Inflammatory macrophage treated with lipopolysaccharide for 1 hour (primary cell): ENCODE results near the gene BMPR1A.

Experiments
- DNase-seq, 2 donors: peaks; one replicate each; pipeline ENCODE4 v3.0.0-alpha.2; 2020 to 2022

The BMPR1A gene

DNA sequence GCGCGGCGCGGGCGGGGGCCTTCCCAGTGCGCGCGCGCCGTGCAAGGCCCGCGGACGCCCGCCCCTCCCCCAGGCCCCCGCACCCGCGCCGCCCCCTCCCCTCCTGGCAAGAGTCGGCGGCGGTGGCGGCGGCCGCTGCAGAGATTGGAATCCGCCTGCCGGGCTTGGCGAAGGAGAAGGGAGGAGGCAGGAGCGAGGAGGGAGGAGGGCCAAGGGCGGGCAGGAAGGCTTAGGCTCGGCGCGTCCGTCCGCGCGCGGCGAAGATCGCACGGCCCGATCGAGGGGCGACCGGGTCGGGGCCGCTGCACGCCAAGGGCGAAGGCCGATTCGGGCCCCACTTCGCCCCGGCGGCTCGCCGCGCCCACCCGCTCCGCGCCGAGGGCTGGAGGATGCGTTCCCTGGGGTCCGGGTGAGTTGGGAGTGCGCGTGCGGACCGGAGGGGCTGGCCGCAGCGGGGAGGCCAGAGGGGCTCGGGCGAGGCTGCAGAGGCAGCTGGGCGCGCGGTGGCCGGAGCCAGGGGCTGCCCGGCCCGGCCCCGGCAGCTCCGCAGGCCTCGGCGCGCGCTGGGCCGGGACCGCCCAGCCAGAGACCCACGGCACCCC lies at the start of gene BMPR1A:
BMPR1A (plus strand) TSS at position 109 of the 602 bp plus-strand sequence. CDS start 119,400 bp downstream, outside the sequence.
- no peak for DNase-seq

DNA sequence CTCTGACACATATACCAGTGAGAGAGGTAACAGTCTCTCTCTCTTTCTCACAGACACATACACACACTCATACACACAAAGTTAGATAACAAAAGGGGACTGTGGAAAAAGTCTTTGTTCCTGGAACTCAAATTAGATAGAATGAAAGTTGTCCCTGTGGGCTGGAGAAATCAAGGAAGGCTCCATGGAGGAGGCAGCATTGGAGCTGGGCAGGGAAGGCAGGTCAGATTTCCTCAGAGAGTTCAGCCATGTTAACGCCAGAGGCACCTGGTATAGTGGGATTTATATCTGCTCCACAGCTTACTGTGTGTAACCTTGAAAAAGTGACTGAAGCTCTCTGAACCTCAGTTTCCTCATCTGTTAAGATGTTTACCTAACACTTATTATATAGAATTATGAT lies 49.4 kb upstream of the BMPR1A start:
- DNase-seq: no peak

- no peak for DNase-seq
Measured at GRCh38 chr10:86707505-86707904, 48.9 kb upstream of the BMPR1A start.

DNA sequence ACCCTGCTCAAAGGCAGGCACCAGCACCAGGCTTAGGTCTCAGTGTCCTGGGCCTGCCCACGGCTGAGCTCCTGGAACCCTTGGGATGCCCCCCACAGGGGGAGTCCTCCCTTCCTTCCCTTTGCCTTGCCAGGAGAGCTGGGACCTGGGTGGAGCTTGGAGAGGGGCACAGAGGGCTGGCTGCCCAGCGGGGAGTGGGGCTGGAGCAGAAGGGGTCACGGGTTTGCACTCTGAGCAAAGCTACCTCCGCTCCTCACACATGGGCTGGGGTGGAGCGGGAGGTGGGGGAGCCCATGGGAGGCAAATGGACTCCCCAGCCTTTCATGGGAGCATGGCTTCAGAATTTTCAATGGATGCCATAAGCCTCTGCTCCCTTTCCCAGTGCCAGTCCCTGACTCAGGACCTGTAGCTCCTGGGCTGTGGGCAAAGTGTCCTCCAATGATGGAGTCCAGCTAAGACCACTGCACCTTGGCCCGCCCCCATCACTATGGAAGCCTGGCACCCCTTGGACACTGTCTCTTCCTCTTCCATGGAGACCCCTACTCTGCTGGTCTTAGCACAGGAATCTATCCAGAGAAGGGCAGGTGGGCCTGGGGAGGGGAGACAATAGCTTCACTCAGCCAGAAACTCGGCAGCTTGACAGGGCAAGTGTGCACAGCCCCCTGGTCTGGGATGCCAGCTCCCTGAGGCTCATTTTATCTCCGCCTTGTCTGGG lies 48.2 kb upstream of the BMPR1A start:
- DNase-seq: no peak

GRCh38 chr10:86708783-86709380 lies 47.5 kb upstream of the BMPR1A start:
- no peak for DNase-seq

DNA sequence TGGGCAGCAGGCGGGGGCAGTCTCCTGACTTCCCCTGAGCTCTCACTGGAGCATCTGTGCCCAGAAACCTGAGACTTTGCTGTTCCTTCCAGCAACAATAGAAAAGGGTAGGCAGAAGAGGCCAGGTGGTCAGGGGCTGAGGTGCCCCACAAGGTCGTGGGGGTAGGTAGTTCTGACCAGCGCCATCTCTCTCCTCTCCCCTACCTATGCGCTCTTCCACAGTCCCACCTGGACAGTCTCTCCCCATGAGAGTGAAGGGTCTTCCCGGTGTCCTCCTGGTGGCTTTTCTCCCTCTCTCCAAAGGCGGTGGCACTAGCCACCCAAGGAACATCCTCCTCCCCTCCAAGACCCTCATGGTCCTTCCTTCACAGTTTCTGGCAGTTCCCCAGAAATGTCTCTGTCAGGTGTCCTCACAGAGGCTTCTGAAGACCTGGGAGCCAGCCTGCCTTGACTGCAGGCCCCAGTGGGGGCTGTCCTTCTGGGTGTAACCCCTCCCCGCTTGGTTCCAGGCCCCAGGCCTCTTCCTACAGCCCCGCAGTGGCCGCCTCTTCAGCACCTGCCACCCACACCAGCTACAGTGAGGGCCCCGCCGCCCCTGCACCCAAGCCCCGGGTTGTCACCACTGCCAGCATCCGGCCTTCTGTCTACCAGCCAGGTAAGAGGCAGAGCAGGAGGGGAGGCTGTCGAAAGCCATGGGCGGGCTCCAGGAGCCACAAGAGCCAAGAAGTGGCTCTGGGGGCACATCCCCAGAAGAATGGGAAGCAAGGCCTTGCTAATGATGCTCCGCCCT lies 46.8 kb upstream of the BMPR1A start:
- DNase-seq: no peak

DNA sequence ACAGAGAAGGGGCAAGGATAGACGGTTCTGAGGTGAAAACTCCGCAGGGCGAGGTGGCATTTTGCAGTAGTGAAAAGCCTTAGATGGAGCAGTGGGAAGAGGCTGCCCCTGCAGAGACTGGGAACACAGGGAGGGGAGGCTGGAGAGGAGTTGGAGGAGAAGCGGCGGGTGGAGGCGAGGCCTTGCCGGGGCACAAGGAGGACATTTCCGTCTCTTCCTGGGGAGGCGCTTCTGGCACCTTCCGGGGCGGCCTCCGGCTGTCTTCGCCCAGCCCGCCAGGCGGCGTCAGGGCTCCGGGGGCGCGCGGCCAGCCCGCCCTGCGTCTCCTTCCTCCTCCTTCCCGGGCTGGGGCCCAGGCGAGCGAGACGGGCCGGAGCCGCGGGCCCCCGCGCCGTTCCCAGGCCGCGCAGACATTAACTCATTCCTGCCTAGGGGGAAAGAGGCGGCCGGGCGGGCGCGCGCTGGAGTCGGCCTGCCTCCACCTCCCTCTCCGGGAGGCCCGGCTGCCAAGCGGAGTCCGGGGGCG lies 45.4 kb upstream of the BMPR1A start:
- peak; percentile 84 to 90 for DNase-seq

DNA sequence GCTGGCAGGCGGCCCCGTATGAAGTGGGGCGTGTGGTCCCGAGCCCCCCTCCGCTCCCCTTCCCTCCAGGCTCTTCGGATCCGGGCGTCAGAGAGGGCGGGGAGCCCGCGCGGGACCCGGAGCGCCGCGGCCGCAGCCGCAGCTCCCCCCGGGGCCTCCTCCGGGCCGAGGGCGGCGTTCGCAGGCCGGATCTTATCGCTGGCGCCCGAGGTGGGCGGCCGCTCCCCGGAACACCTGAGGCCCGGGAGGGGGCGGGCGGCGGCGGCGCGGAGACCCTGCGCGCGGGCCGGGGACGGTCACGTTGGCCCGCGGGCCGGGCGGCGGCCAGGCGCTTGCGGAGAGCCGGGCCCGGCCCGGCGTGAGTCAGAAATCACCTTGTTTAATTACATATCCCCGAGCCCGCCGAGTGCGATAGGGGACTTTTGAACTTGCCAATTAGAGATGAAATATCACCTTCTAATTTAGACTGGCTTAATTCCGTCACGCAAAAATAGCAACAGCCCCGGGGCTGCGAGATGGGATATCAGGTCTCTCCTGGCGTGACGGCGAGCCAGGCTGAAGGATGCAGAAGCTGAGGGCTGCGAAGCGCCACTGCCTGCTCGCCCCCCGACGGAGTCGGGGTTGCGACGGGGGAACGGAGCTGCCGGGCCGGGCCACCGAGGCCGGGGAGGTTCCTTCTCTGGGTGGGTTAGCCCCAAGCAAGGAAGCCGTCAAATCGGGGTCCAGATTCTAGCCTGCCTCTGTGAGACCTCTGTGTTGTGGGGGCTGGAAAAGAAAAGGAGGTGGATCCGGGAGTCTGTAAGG lies 44.7 kb upstream of the BMPR1A start:
- DNase-seq: peak in 1 of 2 donors; percentile 17

DNA sequence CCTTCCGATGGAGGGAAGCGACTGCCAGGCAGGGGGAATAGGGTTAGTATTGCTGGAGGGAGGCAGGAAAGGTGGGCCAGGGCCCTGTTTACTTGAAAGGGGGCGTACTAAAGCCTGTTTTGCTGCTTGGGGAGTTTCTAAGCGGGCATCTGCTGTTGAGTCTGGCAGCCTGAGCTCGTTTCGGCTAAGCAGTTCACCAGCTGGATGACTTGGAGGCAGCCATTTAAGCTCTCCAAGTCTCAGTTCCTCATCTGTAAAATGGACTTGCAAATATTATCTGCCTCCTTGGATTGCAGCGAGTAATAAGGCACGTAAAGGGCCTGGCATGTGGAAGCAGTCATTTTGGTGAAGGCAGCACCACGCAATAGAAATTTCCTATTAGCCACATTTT lies 44.1 kb upstream of the BMPR1A start:
- no peak for DNase-seq

DNA sequence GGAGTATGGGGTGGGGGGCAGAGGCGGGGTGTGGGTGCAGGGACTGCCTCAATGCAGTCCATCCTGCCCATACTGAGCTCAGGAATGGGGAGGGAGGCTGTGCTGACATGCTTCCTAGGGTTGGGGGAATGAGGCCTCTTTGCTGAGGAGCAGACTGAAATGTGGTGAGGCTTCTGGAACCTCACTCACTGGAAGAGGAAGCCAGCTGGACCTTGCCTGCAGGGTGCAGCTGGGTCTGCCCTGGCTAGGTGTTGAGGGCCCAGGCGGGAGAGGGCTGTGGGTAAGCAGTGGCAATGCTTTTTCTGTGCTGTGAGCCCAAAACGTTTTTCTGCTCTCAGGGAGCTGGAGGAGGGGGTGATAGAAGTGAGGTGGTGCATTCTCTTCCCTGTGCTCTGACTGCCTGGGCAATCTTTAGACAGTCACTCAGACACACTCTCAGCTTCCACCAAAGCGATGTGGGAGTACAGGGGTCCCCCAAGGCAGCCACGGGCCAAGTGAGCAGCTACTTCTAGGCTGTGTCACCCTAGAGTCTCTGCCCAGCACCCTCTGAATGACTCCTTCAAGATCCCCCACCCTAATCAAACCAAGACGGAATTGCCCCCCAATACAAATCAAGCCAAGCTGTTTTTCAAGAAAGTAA lies 41.1 kb upstream of the BMPR1A start:
- DNase-seq: no peak

- no peak for DNase-seq
Measured at GRCh38 chr10:86715836-86716235, 40.6 kb upstream of the BMPR1A start.

GRCh38 chr10:86716466-86716865 lies 40.0 kb upstream of the BMPR1A start:
- no peak for DNase-seq

GRCh38 chr10:86718556-86718955 lies 37.9 kb upstream of the BMPR1A start:
- DNase-seq: no peak

GRCh38 chr10:86721232-86721631 lies 35.2 kb upstream of the BMPR1A start:
- DNase-seq: no peak

DNA sequence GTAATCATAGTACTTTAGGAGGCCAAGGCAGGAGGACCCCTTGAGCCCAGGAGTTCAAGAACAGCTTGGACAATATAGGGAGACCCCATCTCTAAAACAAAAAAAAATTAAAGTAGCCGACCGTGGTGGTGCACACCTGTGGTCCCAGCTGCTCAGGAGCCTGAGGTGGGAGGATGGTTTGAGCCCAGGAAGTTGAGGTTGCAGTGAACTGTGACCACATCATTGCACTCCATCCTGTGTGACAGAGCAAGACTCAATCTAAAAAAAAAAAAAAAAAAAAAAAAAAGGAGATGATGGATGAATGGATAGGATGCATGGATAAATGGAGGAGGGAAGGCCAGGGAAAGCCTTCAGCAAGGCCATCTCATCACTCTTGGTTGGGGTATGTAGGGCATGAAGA lies 33.4 kb upstream of the BMPR1A start:
- no peak for DNase-seq

- DNase-seq: no peak
Measured at GRCh38 chr10:86724445-86724844, 32.0 kb upstream of the BMPR1A start.

DNA sequence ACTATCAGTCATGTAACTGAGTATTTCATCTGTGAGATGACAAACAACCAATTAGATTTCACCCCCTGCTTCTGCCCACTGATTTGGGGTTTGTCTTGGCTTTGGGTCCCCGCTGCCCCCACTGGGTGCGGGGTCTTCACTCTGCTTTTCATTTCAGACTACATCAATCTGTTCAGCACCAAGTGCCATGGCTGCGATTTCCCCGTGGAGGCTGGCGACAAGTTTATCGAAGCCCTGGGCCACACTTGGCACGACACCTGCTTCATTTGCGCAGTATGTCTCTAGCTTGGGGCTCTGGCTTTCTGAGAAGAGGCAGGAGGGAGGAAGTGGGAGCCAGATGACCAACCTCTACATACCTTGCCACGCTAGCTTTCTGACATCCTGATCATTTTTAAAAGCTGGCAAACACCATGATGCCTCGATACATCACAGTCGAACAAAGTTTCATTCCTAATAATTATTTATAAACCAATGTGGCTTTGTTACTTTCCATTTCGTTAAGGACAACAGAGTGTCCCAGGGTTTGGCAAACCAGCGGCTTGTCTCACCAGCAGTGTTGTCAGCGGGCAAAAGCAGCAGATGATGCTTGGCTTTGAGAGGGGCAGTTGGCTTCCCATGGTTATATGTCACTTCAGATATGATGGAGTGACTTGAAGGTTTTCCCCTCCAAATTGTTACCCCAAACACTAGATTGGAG lies 30.3 kb upstream of the BMPR1A start:
- no peak for DNase-seq

DNA sequence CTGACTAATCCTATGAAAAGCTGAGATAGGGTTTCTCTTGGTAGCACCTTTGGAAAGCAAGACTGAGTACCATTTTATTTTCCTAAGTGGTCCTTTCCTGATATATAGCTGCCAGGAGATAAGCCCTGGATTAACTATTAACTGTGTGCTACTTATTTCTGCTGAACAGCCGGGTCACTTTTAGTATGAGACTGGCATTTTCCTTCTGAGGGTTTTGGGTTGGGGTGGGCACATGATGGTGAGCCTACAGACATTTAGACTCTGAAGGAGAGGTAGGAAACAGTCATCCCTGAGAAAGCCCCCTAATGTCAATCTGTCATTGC lies 29.8 kb upstream of the BMPR1A start:
- DNase-seq: no peak

GRCh38 chr10:86727470-86727869 lies 28.9 kb upstream of the BMPR1A start:
- DNase-seq: no peak

DNA sequence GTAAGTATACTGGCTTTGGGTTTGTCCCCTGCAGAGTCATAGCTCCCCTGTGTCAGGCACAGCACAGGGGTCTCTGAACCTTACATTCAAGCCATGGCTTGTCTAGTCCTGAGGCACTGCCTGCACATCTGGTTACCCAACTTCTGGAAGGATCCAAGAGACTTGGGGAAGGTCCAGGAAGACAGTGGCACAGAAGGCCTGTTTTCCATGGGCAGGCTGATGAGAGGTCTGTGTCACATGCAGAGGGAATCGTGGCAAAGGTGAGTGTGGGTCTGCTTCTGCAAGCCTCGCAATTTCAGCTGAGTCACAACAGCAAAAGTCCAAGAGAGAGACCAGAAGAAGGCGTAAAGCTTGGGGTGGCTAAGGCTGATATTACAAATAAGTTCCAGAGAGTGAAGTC lies 28.4 kb upstream of the BMPR1A start:
- peak in 1 of 2 donors; percentile 7 for DNase-seq

DNA sequence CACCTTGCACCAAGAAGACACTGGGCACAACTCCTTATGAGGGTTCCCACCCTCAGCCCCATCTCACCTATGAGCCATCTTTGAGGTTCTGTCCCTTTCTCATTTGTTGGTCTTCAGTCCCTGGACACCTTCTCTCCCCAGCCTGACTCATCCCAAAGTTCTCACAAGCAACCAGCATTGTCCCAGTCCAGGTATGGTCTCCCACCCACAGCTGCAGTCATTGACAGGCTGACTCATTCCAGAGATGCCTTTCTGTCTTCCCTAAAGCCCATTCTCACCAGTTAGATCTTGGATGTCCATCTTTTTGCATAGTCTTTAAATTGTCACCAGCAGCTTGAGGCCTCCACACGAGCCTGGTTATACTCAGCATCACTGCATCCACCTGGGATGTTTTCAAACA lies 26.7 kb upstream of the BMPR1A start:
- no peak for DNase-seq
